SK-N-SH treated with all-trans-retinoic acid at 6 μM for 48 hours (cell line): ENCODE measurements around the gene ADAMTS2.

Source experiments
- ARNTL ChIP-seq: fragments of 450-650 bp; formaldehyde crosslinking; IDR thresholded peaks from 2 replicates; pipeline ENCODE4 v1.5.0; 2020; ENCODE audit warnings: low read depth, mild to moderate bottlenecking, moderate library complexity, borderline replicate concordance
- PPARA ChIP-seq: fragments of 250-450 bp; sonication (Bioruptor Pico); IDR thresholded peaks from 2 replicates; pipeline ENCODE4 v1.5.0; 2020; ENCODE audit warnings: mild to moderate bottlenecking, borderline replicate concordance
- SNAI2 ChIP-seq: fragments of 250-450 bp; sonication (Bioruptor Pico); IDR thresholded peaks from 2 replicates; pipeline ENCODE4 v1.5.0; 2020; ENCODE audit warnings: mild to moderate bottlenecking, moderate library complexity
- ZFP30 ChIP-seq: fragments of 450-650 bp; formaldehyde crosslinking; IDR thresholded peaks from 2 replicates; pipeline ENCODE4 v1.5.0; 2022; ENCODE audit warnings: mild to moderate bottlenecking, moderate library complexity
- TF ChIP-seq, protein P1 (sequence below): fragments of 250-450 bp; sonication (Bioruptor Pico); IDR thresholded peaks from 2 replicates; pipeline ENCODE4 v1.5.1; 2021; ENCODE audit warnings: mild to moderate bottlenecking, moderate library complexity
- TF ChIP-seq, protein P2 (sequence below): fragments of 250-450 bp; sonication (Bioruptor Pico); IDR thresholded peaks from 2 replicates; pipeline ENCODE4 v1.5.1; 2020; ENCODE audit warnings: low read depth, mild to moderate bottlenecking, moderate library complexity
- TF ChIP-seq, protein P3 (sequence below): fragments of 250-450 bp; sonication (Bioruptor Pico); IDR thresholded peaks from 2 replicates; pipeline ENCODE4 v1.8.0; 2020; ENCODE audit warnings: mild to moderate bottlenecking, moderate library complexity, borderline replicate concordance

DNA sequence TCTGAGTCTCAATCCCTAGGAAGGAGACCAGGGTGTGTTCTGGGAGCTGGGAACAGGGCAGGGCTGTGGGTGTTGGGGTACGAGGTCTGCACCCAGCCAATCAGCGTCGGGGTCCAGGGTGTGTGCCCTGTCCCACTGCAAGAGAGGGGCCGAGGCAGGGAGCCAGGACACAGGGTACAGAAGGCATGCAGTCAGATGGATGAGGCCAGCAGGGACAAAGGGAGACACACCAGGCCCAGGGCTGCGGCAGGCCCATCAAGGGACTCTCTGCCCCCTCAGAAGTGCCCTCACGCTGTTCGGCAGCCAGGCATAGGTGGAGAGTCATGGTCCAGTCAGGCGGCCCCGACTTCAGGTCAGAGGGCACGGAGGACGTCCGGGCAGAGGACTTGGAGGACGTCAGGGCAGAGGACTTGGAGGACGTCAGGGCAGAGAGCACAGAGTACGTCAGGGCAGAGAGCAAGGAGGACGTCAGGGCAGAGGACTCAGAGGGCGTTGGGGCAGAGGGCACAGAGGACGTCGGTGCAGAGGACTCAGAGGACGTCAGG is 28.8 kb upstream of the ADAMTS2 start:
- TF ChIP-seq ARNTL (CRISPR knock-in tag): no peak
- TF ChIP-seq SNAI2: no peak
- TF ChIP-seq, protein P1, sequence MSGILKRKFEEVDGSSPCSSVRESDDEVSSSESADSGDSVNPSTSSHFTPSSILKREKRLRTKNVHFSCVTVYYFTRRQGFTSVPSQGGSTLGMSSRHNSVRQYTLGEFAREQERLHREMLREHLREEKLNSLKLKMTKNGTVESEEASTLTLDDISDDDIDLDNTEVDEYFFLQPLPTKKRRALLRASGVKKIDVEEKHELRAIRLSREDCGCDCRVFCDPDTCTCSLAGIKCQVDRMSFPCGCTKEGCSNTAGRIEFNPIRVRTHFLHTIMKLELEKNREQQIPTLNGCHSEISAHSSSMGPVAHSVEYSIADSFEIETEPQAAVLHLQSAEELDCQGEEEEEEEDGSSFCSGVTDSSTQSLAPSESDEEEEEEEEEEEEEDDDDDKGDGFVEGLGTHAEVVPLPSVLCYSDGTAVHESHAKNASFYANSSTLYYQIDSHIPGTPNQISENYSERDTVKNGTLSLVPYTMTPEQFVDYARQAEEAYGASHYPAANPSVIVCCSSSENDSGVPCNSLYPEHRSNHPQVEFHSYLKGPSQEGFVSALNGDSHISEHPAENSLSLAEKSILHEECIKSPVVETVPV: no peak
- no peak for TF ChIP-seq PPARA (CRISPR knock-in tag)
- no peak for TF ChIP-seq ZFP30 (CRISPR knock-in tag)
- TF ChIP-seq, protein P2, sequence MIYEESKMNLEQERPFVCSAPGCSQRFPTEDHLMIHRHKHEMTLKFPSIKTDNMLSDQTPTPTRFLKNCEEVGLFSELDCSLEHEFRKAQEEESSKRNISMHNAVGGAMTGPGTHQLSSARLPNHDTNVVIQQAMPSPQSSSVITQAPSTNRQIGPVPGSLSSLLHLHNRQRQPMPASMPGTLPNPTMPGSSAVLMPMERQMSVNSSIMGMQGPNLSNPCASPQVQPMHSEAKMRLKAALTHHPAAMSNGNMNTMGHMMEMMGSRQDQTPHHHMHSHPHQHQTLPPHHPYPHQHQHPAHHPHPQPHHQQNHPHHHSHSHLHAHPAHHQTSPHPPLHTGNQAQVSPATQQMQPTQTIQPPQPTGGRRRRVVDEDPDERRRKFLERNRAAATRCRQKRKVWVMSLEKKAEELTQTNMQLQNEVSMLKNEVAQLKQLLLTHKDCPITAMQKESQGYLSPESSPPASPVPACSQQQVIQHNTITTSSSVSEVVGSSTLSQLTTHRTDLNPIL: no peak
- TF ChIP-seq, protein P3, sequence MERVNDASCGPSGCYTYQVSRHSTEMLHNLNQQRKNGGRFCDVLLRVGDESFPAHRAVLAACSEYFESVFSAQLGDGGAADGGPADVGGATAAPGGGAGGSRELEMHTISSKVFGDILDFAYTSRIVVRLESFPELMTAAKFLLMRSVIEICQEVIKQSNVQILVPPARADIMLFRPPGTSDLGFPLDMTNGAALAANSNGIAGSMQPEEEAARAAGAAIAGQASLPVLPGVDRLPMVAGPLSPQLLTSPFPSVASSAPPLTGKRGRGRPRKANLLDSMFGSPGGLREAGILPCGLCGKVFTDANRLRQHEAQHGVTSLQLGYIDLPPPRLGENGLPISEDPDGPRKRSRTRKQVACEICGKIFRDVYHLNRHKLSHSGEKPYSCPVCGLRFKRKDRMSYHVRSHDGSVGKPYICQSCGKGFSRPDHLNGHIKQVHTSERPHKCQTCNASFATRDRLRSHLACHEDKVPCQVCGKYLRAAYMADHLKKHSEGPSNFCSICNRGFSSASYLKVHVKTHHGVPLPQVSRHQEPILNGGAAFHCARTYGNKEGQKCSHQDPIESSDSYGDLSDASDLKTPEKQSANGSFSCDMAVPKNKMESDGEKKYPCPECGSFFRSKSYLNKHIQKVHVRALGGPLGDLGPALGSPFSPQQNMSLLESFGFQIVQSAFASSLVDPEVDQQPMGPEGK (CRISPR knock-in tag): no peak
